GM18505 (cell line): Measurements from ENCODE around the gene TEX11.

Experiments
- ATAC-seq: cut with Tn5 transposase; IDR thresholded peaks from one replicate; pipeline ENCODE4 v1.9.1; 2021; ENCODE audit not compliant: unreplicated experiment
- POLR2A ChIP-seq: IDR thresholded peaks from 4 replicates; pipeline ENCODE4 v1.6.1; 2011; ENCODE audit warnings: borderline replicate concordance; ENCODE audit not compliant: insufficient read depth, insufficient read length; ENCODE audit errors: extremely low read depth

Gene TEX11

DNA sequence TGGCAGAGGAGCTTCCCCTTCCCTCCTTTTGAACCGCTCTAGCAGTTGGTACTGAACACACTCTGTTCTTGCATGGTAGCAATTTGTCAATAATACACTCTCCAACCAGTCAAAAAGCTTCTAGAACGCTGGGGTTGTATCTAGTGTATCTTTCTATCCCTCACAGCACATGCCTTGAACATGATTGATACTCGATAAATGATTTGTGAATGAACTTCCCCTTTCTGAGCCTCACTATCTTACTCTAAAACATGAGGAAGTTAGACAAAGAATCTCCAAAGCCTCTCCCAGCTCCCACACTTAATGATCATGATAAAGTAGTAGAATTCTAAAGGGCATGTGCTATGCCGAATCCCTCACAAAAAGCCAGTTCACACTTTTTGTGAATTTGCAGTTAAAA, 399.4 kb downstream of the TEX11 start:
- TF ChIP-seq POLR2A: no peak
- ATAC-seq: no peak

- no peak for TF ChIP-seq POLR2A
- ATAC-seq: peak; percentile 54
Measured at GRCh38 chrX:70508296-70508911, 400.1 kb downstream of the TEX11 start.

DNA sequence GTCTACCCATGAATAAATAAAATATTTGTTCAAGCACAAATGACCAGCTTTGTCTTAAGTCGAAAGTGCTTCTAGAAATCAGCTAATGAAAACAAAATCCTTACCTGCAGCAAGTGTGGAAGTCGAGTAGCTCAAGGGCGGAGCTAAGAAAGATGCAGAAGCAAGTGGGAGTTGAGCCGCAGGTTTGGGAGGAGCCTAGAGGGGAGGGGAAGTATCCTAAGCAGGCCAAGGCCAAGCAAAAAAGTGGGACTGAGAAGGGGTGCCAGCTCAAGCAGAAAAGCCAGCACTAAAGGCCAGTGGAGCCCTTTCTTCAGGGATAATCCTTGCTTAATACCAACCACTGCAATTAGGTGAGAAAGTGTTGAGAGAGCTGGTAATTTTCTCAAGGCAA, 403.1 kb downstream of the TEX11 start:
- no peak for TF ChIP-seq POLR2A
- no peak for ATAC-seq

GRCh38 chrX:70504772-70505450, 403.6 kb downstream of the TEX11 start:
- no peak for TF ChIP-seq POLR2A
- ATAC-seq: no peak

DNA sequence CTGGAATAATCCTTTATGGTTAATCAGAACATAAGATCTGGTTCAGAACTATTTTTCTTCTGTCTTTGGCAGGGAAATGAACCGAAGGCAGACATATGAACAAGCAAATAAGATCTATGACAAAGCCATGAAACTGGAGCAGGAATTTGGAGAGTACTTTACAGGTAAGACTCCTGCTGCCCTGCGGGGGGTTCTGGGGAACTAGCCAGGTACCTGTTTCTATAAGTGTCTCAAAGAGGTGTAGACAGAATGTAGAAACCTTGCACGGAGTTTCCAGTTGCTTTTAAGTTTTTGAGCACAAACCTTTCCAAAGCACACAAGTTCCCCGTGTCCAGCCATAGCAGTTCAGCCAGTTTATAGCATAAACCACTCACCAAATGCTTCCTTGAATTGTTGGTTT, 407.7 kb downstream of the TEX11 start:
- no peak for ATAC-seq
- TF ChIP-seq POLR2A: no peak

GRCh38 chrX:70498129-70498528, 410.4 kb downstream of the TEX11 start:
- TF ChIP-seq POLR2A: no peak

DNA sequence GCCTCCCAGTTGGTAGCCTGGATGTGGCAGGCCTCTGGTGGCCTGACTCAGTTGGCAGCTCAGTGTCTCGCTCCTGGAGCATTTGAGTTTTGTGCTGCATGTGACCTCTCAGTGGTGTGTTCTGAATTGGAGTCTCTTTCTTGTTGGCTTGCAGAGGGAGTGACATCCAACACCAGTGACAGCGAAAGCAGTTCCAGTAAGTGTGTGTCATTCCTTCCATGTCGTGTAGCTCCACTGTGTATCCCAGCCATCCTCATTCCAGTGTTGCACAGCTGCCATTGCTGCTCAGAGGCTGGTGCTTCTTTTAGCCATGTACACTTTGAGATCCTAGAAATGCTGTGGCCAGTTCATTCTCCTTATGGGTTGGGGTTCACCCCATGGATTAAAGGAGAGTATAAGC, 411.5 kb downstream of the TEX11 start:
- ATAC-seq: no peak
- TF ChIP-seq POLR2A: no peak

More at GRCh38 chrX:70498129-70498528, 410.4 kb downstream of the TEX11 start:
- no peak for ATAC-seq

DNA sequence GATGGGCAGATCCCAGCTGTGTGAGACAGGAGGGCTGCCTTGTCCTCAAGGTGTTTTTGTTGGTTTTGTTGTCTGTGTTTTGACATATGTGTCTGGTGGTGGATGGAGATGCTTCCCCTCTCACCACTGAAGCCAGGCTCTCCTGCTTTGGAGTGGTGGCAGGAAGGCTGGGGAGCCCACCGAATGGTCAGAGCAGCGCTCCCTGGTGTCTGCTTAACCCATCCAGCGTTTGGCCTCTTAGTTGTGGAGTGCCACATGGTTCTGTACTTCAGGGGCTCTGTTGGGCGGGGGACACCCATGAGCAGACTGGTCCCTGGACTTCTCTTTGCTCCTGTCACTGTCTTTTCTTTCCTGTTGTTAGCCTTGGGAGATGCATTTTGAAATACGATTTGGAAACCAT, 412.0 kb downstream of the TEX11 start:
- no peak for TF ChIP-seq POLR2A
- no peak for ATAC-seq

GRCh38 chrX:70494441-70494840, 414.1 kb downstream of the TEX11 start:
- no peak for ATAC-seq
- no peak for TF ChIP-seq POLR2A

DNA sequence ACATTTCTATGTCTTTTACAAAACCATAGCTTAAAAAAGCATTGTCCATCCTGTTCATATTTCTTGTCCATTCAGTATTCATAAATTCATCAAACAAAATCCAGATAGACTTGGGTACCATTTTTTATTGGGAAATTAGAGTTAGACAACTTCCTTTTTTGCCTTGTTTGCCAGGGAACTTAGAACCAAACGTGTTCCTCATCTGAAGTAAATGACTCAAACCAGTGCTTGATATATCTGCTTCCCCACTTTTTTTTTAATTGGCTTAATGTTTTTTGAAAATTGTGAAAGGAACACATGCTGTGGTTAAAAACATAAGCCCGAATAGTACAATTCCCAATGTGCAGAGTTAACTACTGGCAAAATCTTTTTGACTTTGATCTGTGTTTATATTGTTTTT, 419.7 kb downstream of the TEX11 start:
- TF ChIP-seq POLR2A: no peak
- ATAC-seq: no peak

- no peak for ATAC-seq
- TF ChIP-seq POLR2A: no peak
Measured at GRCh38 chrX:70485466-70485865, 423.0 kb downstream of the TEX11 start.

DNA sequence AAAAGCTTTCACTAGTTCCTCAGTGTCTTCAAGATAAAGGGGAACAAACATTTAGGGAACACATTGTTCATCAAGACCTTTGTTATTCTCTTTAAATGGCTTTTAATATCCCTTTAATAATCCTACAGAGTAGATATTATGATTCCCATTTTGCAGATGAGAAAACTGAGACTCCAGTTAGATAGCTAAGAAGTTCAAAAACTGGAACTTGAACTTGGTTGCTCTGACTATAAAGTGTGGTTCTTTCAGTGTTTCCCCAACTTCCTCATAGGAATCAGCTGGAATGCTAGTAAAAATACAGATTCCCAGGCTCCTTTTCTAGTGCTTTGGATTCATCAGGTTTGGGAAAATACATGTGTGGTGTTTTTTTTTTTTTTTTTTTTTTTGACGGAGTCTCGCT, 426.2 kb downstream of the TEX11 start:
- ATAC-seq: no peak
- no peak for TF ChIP-seq POLR2A

GRCh38 chrX:70481471-70482270, 426.8 kb downstream of the TEX11 start:
- no peak for ATAC-seq
- TF ChIP-seq POLR2A: no peak

GRCh38 chrX:70480660-70481018, 427.9 kb downstream of the TEX11 start:
- ATAC-seq: no peak
- no peak for TF ChIP-seq POLR2A

DNA sequence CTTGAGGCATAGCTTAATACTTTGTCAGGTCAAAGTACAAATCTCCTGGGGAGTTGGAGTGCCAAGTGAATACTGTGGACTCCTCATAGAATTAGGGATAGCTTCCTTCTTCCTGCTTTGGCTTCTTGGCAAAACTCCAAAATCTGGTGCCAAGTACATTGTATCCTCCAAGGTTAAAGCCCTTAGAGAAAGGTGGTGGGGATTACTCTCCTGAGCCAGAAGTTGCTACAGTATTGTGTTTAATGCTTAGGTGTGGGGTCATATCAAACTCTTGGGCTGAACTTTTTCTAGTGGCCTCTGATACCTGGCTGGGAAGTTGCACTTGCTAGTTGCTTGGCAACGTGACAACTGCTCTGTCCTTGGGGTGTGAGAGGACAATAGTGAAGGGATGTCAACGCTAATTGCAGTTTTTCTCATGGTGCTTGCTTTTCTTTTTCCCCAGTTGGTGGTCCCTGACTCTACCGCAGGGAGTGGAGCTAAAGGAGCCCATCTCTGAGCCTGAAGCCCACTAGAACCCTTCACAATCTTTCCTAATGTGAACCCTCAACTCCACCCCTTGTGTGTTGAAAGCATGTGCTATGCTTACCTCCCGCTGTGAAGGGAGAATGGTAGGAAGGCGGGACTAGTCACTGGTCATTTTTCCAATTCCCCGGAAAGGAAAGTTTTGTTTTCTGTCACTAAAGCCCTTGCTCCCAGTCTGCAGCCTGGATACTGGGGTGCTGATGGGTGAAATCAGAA, 428.4 kb downstream of the TEX11 start:
- TF ChIP-seq POLR2A: no peak

More for the DNA sequence above, 428.4 kb downstream of the TEX11 start:
- no peak for ATAC-seq
